Mesothelial cell of epicardium (in vitro differentiated cells): ENCODE results near the gene KCNG4. TPM values are rescaled to one million over a fixed set of nuclear protein-coding genes. Genes with fewer than 3 reads are reported as not detected.

Experiments used
- DNase-seq, 2 experiments: peaks; one replicate each; pipeline ENCODE4 v3.0.0; 2021; ENCODE audit warnings: low spot score in 2 of 2; ENCODE audit not compliant: unreplicated experiment in 2 of 2
- H3K27ac Mint-ChIP-seq: 2 replicates; pipeline ENCODE4 v1.8.0; 2021; ENCODE audit warnings: mixed read lengths
- H3K27me3 Mint-ChIP-seq: 2 replicates; pipeline ENCODE4 v1.8.0; 2021; ENCODE audit warnings: low read depth, mixed read lengths
- H3K36me3 Mint-ChIP-seq: 2 replicates; pipeline ENCODE4 v1.8.0; 2021; ENCODE audit warnings: mixed read lengths
- H3K4me1 Mint-ChIP-seq: 2 replicates; pipeline ENCODE4 v1.8.0; 2021; ENCODE audit warnings: mixed read lengths
- H3K4me3 Mint-ChIP-seq: 2 replicates; pipeline ENCODE4 v1.8.0; 2021; ENCODE audit warnings: mild to moderate bottlenecking, moderate library complexity, mixed read lengths
- H3K9me3 Mint-ChIP-seq: 2 replicates; pipeline ENCODE4 v1.8.0; 2021; ENCODE audit warnings: mixed read lengths
- CTCF ChIP-seq: fragments of 200-600 bp; sonication (generic); IDR thresholded peaks from one replicate; pipeline ENCODE4 v1.5.0; 2021; ENCODE audit warnings: antibody characterized with exemption; ENCODE audit not compliant: unreplicated experiment
- total RNA-seq: library from RNA; stranded (reverse); gene quantifications from 3 replicates; pipeline ENCODE4 v1.2.1, GENCODE V29; 2021

The KCNG4 gene
- total RNA-seq, 1 donor from 2014 or later, result not detected

- no peaks in the 10 kb centered on the region for H3K27me3 Mint-ChIP-seq
- H3K4me3 Mint-ChIP-seq, result no peak overlapping the region
- H3K27ac Mint-ChIP-seq, result no peak overlapping the region
- H3K36me3 Mint-ChIP-seq, result no peaks in the 10 kb centered on the region
- DNase-seq, result no peak
- H3K4me1 Mint-ChIP-seq, result peaks cover 15% of the 10 kb centered on the region
- H3K9me3 Mint-ChIP-seq, result no peaks in the 10 kb centered on the region
- TF ChIP-seq CTCF, result no peak
Observed at GRCh38 chr16:84194018-84194417, 45.8 kb downstream of the KCNG4 start.

- H3K9me3 Mint-ChIP-seq, result no peaks in the 10 kb centered on the region
- H3K27me3 Mint-ChIP-seq, result no peaks in the 10 kb centered on the region
- peaks cover 12% of the 10 kb centered on the region for H3K4me1 Mint-ChIP-seq
- no peaks in the 10 kb centered on the region for H3K36me3 Mint-ChIP-seq
- no peak for DNase-seq
- no peak overlapping the region for H3K27ac Mint-ChIP-seq
- no peak overlapping the region for H3K4me3 Mint-ChIP-seq
- no peak for TF ChIP-seq CTCF
Observed at GRCh38 chr16:84193480-84193879, 46.3 kb downstream of the KCNG4 start.

- peaks cover 3% of the 10 kb centered on the region for H3K4me1 Mint-ChIP-seq
- TF ChIP-seq CTCF, result no peak
- H3K4me3 Mint-ChIP-seq, result no peak overlapping the region
- no peak overlapping the region for H3K27ac Mint-ChIP-seq
- no peak for DNase-seq
- H3K9me3 Mint-ChIP-seq, result no peaks in the 10 kb centered on the region
- no peaks in the 10 kb centered on the region for H3K36me3 Mint-ChIP-seq
- H3K27me3 Mint-ChIP-seq, result no peaks in the 10 kb centered on the region
Observed at GRCh38 chr16:84191466-84191865, 48.3 kb downstream of the KCNG4 start.

GRCh38 chr16:84190731-84191388 lies 49.0 kb downstream of the KCNG4 start, which contains the start of gene ADAD2:
ADAD2 (plus strand) TSS chr16:84191157; CDS start chr16:84191231, 74 bp downstream.
- Mint-ChIP-seq H3K36me3 (no peaks in the 10 kb centered on the region), H3K9me3 (no peaks in the 10 kb centered on the region), H3K27ac (no peak within 1 kb of the TSS), H3K27me3 (no peaks in the 10 kb centered on the region), H3K4me1 (peaks cover 5% of the 10 kb centered on the region), H3K4me3 (no peak within 1 kb of the TSS)
- no peak for DNase-seq
- TF ChIP-seq CTCF, result no peak

GRCh38 chr16:84186685-84187437 lies 53.0 kb downstream of the KCNG4 start, which contains the start of gene TAF1C:
TAF1C (minus strand) TSS chr16:84187057; CDS start chr16:84184988, 2,069 bp downstream.
- Mint-ChIP-seq H3K27me3 (no peaks in the 10 kb centered on the region), H3K36me3 (peaks cover 16% of the 10 kb centered on the region), H3K4me1 (peaks cover 12% of the 10 kb centered on the region), H3K4me3 (peak within 1 kb of the TSS; percentile 96), H3K9me3 (no peaks in the 10 kb centered on the region), H3K27ac (peak within 1 kb of the TSS; percentile 79)
- peak; percentile 81 to 91 for DNase-seq
- peak; percentile 83 for TF ChIP-seq CTCF
